ENCODE measurements around the gene TIMM50.
A peak's percentile ranks its signal among the peaks of the same experiment; 100 is the strongest.
"Not testable (repeated sequence)": the region's sequence is repeated elsewhere in the genome, so short reads cannot be mapped to it uniquely, and the experiment has no call there.

TIMM50 gene

DNA sequence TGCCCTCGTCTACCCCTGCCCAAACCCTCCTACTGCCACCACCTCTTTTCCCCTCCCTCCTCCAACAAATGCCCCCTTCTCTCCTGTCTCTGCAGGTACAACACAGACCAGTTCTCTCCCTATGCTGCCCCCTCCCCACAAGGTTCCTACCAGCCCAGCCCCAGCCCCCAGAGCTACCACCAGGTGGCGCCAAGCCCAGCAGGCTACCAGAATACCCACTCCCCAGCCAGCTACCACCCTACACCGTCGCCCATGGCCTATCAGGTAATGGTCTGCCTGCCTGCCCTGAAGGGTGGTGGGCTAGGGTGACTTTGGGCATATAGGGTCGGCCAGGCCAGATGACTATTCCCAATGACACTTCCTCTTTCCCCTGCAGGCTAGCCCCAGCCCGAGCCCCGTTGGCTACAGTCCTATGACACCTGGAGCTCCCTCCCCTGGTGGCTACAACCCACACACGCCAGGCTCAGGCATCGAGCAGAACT lies 6.5 kb upstream of the TIMM50 start:
- H3K36me3 Mint-ChIP-seq (ENCODE audit: insufficient read depth) = peaks cover 79% of the 10 kb centered on the region
- peak overlapping the region; percentile 71 to 75 for H3K27ac Mint-ChIP-seq
- peak overlapping the region in 1 of 2 donors; percentile 30 for H3K4me3 Mint-ChIP-seq
- peaks cover 11 to 18% of the 10 kb centered on the region in 2 donors for H3K4me1 Mint-ChIP-seq (ENCODE audit: low read depth in 2 of 2)
- DNase-seq (peak; percentile 65 to 70 (median 66)), ATAC-seq (replicated peaks) (peak; percentile 81)
- no peaks in the 10 kb centered on the region for H3K9me3 Mint-ChIP-seq
- H3K27me3 Mint-ChIP-seq = no peaks in the 10 kb centered on the region

GRCh38 chr19:39475748-39476147 lies 4.9 kb upstream of the TIMM50 start:
- no peak for ATAC-seq (replicated peaks)
- peaks cover 12 to 20% of the 10 kb centered on the region in 2 donors for H3K4me1 Mint-ChIP-seq (ENCODE audit: low read depth in 2 of 2)
- peak overlapping the region in 1 of 2 donors; percentile 75 for H3K27ac Mint-ChIP-seq
- no peaks in the 10 kb centered on the region for H3K9me3 Mint-ChIP-seq
- peaks cover 64% of the 10 kb centered on the region for H3K36me3 Mint-ChIP-seq (ENCODE audit: insufficient read depth)
- DNase-seq = no peak
- no peaks in the 10 kb centered on the region for H3K27me3 Mint-ChIP-seq
- no peak overlapping the region for H3K4me3 Mint-ChIP-seq

GRCh38 chr19:39479319-39479801 lies 1.3 kb upstream of the TIMM50 start:
- H3K9me3 Mint-ChIP-seq; ATAC-seq (replicated peaks); DNase-seq; H3K27ac Mint-ChIP-seq; H3K27me3 Mint-ChIP-seq: not testable (repeated sequence)
- H3K4me3 Mint-ChIP-seq = peak overlapping the region; percentile 85 to 96
- peaks cover 17 to 22% of the 10 kb centered on the region in 2 donors for H3K4me1 Mint-ChIP-seq (ENCODE audit: low read depth in 2 of 2)
- H3K36me3 Mint-ChIP-seq (ENCODE audit: insufficient read depth) = peaks cover 48% of the 10 kb centered on the region

- no peak for DNase-seq
- peak overlapping the region; percentile 85 to 96 for H3K4me3 Mint-ChIP-seq
- H3K36me3 Mint-ChIP-seq (ENCODE audit: insufficient read depth) = peaks cover 45% of the 10 kb centered on the region
- ATAC-seq (replicated peaks) = no peak
- H3K4me1 Mint-ChIP-seq (ENCODE audit: low read depth in 2 of 2) = peaks cover 17 to 22% of the 10 kb centered on the region in 2 donors
- peak overlapping the region; percentile 94 to 96 for H3K27ac Mint-ChIP-seq
- H3K9me3 Mint-ChIP-seq = no peaks in the 10 kb centered on the region
- no peaks in the 10 kb centered on the region for H3K27me3 Mint-ChIP-seq
Measured at GRCh38 chr19:39479916-39480315, 722 bp upstream of the TIMM50 start.

DNA sequence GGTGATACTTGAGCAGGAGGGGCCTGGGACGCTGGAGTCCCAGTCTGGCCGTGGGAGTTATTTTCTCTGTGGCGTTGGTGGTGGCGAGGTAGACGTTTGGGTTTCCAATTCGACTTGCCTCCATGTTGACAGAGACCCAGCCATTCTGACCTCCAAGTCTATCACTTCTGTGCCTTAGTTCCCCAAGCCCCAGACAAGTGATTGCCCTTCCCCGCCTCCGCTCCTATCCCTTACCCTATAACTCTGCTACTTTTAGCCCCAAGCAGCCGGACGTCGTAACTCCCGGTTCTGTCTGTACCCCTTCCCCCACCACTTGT lies 549 bp downstream of the TIMM50 start:
- peak overlapping the region; percentile 85 to 96 for H3K4me3 Mint-ChIP-seq
- H3K27me3 Mint-ChIP-seq = no peaks in the 10 kb centered on the region
- DNase-seq (no peak), ATAC-seq (replicated peaks) (peak; percentile 3)
- peaks cover 38% of the 10 kb centered on the region for H3K36me3 Mint-ChIP-seq (ENCODE audit: insufficient read depth)
- H3K4me1 Mint-ChIP-seq (ENCODE audit: low read depth in 2 of 2) = peaks cover 17 to 22% of the 10 kb centered on the region in 2 donors
- H3K9me3 Mint-ChIP-seq = no peaks in the 10 kb centered on the region
- peak overlapping the region; percentile 94 to 96 for H3K27ac Mint-ChIP-seq

GRCh38 chr19:39481676-39482075 lies 1.0 kb downstream of the TIMM50 start:
- peak overlapping the region; percentile 85 to 96 for H3K4me3 Mint-ChIP-seq
- H3K36me3 Mint-ChIP-seq (ENCODE audit: insufficient read depth) = peaks cover 35% of the 10 kb centered on the region
- ATAC-seq (replicated peaks) = no peak
- no peak for DNase-seq
- no peaks in the 10 kb centered on the region for H3K27me3 Mint-ChIP-seq
- H3K9me3 Mint-ChIP-seq = no peaks in the 10 kb centered on the region
- H3K4me1 Mint-ChIP-seq (ENCODE audit: low read depth in 2 of 2) = peaks cover 17 to 24% of the 10 kb centered on the region in 2 donors
- H3K27ac Mint-ChIP-seq = peak overlapping the region; percentile 94 to 96

DNA sequence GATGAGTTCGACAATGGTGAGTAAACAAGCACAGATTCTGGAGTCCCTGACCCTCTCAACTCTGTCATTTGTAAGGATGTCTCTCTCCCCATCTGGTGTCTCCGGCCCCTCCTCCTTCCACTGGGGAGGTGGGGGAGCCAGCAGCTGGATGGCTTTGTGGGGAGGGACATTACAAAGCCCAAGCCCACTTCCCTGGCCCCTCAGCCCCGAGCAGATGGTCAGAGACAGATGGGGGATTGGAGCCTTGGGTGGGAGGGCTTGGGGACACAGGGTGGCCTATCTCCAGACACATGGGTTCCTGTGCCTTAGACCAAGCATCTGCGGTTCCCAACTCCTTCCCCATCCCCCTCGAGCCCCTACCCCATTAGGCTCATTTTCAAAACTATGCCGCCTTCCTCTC lies 2.5 kb downstream of the TIMM50 start:
- Mint-ChIP-seq H3K27me3 (no peaks in the 10 kb centered on the region), H3K4me3 (peak overlapping the region in 1 of 2 donors; percentile 33), H3K27ac (peak overlapping the region in 1 of 2 donors; percentile 14), H3K4me1 (ENCODE audit: low read depth in 2 of 2) (peaks cover 21 to 27% of the 10 kb centered on the region in 2 donors), H3K9me3 (no peaks in the 10 kb centered on the region), H3K36me3 (ENCODE audit: insufficient read depth) (peaks cover 37% of the 10 kb centered on the region)
- ATAC-seq (replicated peaks) (no peak), DNase-seq (no peak)

DNA sequence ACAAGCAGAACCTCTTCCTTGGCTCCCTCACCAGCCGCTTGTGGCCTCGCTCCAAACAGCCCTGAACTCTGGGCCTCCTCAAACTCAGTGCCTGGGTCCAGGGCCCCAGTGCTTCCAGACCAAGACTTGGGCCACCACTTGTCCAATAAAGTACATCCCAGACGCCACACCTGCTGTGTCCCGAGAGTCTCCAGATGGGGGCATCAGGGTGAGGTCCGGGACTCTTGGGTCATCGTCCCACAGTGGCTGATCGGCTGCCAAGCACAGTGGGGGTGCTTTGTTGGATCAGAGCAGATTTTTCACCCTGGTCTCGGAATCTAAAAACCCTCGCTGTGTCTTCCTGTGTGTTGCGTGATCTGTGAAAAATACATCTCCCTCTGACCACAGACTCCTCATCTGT lies 9.1 kb downstream of the TIMM50 start:
- no peak overlapping the region for H3K27ac Mint-ChIP-seq

GRCh38 chr19:39492225-39492624 lies 11.6 kb downstream of the TIMM50 start:
- DNase-seq (no peak), ATAC-seq (replicated peaks) (no peak)
- H3K4me1 Mint-ChIP-seq (ENCODE audit: low read depth in 2 of 2) = peaks cover 0 to 2% of the 10 kb centered on the region in 2 donors
- peaks cover 12 to 14% of the 10 kb centered on the region in 2 donors for H3K27me3 Mint-ChIP-seq
- peaks cover 36% of the 10 kb centered on the region for H3K36me3 Mint-ChIP-seq (ENCODE audit: insufficient read depth)
- H3K9me3 Mint-ChIP-seq = no peaks in the 10 kb centered on the region
- no peak overlapping the region for H3K27ac Mint-ChIP-seq
- no peak overlapping the region for H3K4me3 Mint-ChIP-seq

More for the DNA sequence above, 9.1 kb downstream of the TIMM50 start:
- no peak for DNase-seq
- Mint-ChIP-seq H3K4me1 (ENCODE audit: low read depth in 2 of 2) (peaks cover 4 to 5% of the 10 kb centered on the region in 2 donors), H3K36me3 (ENCODE audit: insufficient read depth) (peaks cover 46% of the 10 kb centered on the region), H3K4me3 (no peak overlapping the region), H3K27me3 (no peaks in the 10 kb centered on the region), H3K9me3 (no peaks in the 10 kb centered on the region)
- ATAC-seq (replicated peaks) = no peak

DNA sequence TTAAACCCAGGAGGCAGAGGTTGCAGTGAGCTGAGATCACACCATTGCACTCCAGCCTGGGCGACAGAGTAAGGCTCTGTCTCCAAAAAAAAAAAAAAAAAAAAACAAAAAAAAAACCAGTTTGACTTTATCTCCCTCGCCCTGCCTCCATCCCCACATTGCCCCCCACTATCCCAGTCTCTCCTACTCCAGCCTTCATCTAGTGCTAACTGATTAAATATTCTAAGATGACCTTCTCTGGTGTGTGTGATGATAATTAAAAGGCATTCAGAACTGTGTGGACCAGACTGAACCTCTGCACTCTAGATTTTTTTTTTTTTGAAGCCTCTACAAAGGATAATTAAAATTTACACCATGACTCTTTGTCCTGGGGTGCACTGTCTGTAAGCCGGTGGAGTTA lies 12.2 kb downstream of the TIMM50 start:
- Mint-ChIP-seq H3K9me3 (no peaks in the 10 kb centered on the region), H3K4me3 (no peak overlapping the region), H3K27ac (no peak overlapping the region), H3K4me1 (ENCODE audit: low read depth in 2 of 2) (peaks cover 0 to 2% of the 10 kb centered on the region in 2 donors), H3K36me3 (ENCODE audit: insufficient read depth) (peaks cover 31% of the 10 kb centered on the region), H3K27me3 (peaks cover 17% of the 10 kb centered on the region in 2 donors)
- DNase-seq (no peak), ATAC-seq (replicated peaks) (no peak)

DNA sequence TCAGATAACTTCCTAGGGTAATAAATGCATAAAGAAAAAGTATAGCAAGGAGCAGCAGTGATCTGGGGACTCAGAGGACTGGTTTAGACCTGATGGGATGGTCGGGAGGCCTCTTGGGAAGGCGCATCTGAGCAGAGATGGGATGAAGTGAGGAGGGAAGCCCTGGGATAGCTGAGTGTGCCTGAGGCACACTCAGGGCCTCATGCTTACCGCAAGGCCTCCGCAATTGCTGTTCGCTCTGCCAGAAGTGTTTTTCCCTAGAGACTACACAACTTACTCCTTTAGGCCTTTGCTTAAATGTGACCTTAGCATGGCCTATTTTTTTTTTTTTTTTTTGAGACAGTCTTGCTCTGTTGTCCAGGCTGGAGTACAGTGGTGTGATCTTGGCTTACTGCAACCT lies 14.0 kb downstream of the TIMM50 start:
- Mint-ChIP-seq H3K36me3 (ENCODE audit: insufficient read depth) (peaks cover 19% of the 10 kb centered on the region), H3K4me1 (ENCODE audit: low read depth in 2 of 2) (peaks cover 12 to 14% of the 10 kb centered on the region in 2 donors), H3K27me3 (peaks cover 33 to 36% of the 10 kb centered on the region in 2 donors), H3K27ac (no peak overlapping the region), H3K4me3 (no peak overlapping the region), H3K9me3 (no peaks in the 10 kb centered on the region)
- DNase-seq (no peak), ATAC-seq (replicated peaks) (no peak)

DNA sequence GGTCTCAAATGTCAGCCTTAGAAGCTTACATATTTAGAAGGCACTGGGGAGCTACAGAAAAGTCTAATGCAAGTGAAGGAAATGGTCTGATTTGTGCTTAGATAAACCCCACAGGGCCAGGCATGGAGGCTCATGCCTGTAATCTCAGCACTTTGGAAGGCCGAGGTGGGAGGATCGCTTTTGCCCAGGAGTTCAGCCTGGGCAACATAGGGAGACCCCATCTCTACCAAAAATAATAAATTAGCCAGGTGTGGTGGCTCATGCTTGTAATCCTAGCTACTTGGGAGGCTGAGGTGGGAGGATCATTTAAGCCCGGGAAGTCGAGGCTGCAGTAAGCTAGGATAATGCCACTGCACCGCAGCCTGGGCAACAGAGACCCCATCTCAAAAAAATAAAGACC lies 15.4 kb downstream of the TIMM50 start:
- ATAC-seq (replicated peaks) = no peak
- no peak overlapping the region for H3K4me3 Mint-ChIP-seq
- peaks cover 46 to 50% of the 10 kb centered on the region in 2 donors for H3K27me3 Mint-ChIP-seq
- H3K36me3 Mint-ChIP-seq (ENCODE audit: insufficient read depth) = peaks cover 9% of the 10 kb centered on the region
- DNase-seq = no peak
- no peaks in the 10 kb centered on the region for H3K9me3 Mint-ChIP-seq
- H3K4me1 Mint-ChIP-seq (ENCODE audit: low read depth in 2 of 2) = peaks cover 16 to 17% of the 10 kb centered on the region in 2 donors
- H3K27ac Mint-ChIP-seq = no peak overlapping the region

GRCh38 chr19:39497701-39497995 lies 17.0 kb downstream of the TIMM50 start:
- peak overlapping the region; percentile 55 to 71 for H3K4me3 Mint-ChIP-seq
- ATAC-seq (replicated peaks) = no peak
- H3K27ac Mint-ChIP-seq = no peak overlapping the region
- peaks cover 5% of the 10 kb centered on the region for H3K36me3 Mint-ChIP-seq (ENCODE audit: insufficient read depth)
- H3K9me3 Mint-ChIP-seq = no peaks in the 10 kb centered on the region
- H3K27me3 Mint-ChIP-seq = peaks cover 52 to 57% of the 10 kb centered on the region in 2 donors
- no peak for DNase-seq
- H3K4me1 Mint-ChIP-seq (ENCODE audit: low read depth in 2 of 2) = peaks cover 16 to 17% of the 10 kb centered on the region in 2 donors

DNA sequence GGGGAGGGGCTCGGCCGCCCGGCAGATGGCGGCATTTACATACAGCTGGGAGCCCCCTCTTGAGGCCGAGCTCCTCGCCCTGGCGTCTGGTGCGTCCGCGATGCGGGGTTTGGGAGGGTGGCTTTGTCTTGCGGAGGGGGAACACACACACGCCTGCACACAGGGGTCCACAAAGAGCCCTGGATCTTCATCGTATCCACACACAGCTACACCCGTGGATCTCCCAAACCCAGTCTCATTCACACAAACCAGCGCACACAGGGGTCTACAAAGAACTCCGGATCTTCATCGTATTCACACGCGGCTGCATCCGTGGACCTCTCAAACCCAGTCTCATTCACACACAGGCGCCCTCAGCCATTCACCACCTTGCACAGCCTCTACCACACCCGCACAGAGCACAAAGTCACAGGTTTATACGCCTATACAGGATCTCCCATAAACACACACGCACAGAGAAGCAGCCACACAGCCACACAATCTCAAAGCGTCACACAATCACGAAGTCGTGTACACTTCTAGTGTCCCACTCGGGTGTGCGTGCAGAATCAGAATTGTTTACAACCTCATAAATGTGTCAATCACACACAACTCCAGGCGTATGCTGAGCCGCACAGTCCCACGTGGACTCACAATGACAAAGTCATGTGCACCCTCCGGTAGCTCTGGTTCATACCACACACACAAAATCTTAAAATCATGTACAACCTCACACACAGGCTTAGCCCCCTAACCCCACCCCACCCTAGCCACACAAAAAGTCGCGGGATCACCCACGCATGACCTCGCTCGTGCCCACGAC lies 17.6 kb downstream of the TIMM50 start:
- Mint-ChIP-seq H3K4me1 (ENCODE audit: low read depth in 2 of 2) (peaks cover 16 to 21% of the 10 kb centered on the region in 2 donors), H3K27me3 (peaks cover 55 to 60% of the 10 kb centered on the region in 2 donors), H3K27ac (no peak overlapping the region), H3K9me3 (no peaks in the 10 kb centered on the region), H3K4me3 (peak overlapping the region; percentile 55 to 71), H3K36me3 (ENCODE audit: insufficient read depth) (peaks cover 8% of the 10 kb centered on the region)
- no peak for DNase-seq
- ATAC-seq (replicated peaks) = peak; percentile 61
